T-cell (primary cell): Measurements from ENCODE around the gene DIP2C. TPM values are rescaled to one million over a fixed set of nuclear protein-coding genes. Genes with fewer than 3 reads are reported as not detected.

ENCODE experiments used
- ATAC-seq, 4 experiments: fragments of 200-7000 bp in 3 of 4; fragments of 150-1000 bp in 1 of 4; cut with Tn5 transposase; replicated peaks in 1 of 4; 1 replicate in 3 of 4; 2 replicates in 1 of 4; pipeline ENCODE4 v1.10.0; 2021; ENCODE audit warnings: moderate library complexity in 3 of 4, mild to moderate bottlenecking in 2 of 4, moderate number of reproducible peaks in 1 of 4
- CTCF ChIA-PET, 2 donors: fragments of 300-600 bp; sonication (Branson Sonifier 250); formaldehyde crosslinking; loops; one replicate each; lab custom pipeline; 2022; ENCODE audit warnings: antibody characterized with exemption in 2 of 2; lab: Charles Lee
- POLR2A ChIA-PET, 2 donors: fragments of 300-600 bp; sonication (Branson Sonifier 250); formaldehyde crosslinking; loops; one replicate each; lab custom pipeline; 2022; ENCODE audit warnings: antibody characterized with exemption in 2 of 2; lab: Charles Lee
- DNase-seq, 35 experiments: peaks; one replicate each; pipeline versions ENCODE4 v3.0.0 to v3.0.0-alpha.2; 2013 to 2023
- H3K27ac ChIP-seq: one replicate; pipeline ENCODE4 v1.5.1; 2013; ENCODE audit warnings: low read length
- H3K27me3 ChIP-seq, 2 experiments: replicated peaks in 1 of 2; 1 replicate in 1 of 2; 2 replicates in 1 of 2; pipeline versions ENCODE4 v1.6.1 to v1.7.0; 2013; ENCODE audit warnings: low read length in 1 of 2, mixed read lengths in 1 of 2; ENCODE audit not compliant: control insufficient read depth in 2 of 2, insufficient read depth in 2 of 2; ENCODE audit errors: extremely low read depth in 1 of 2
- H3K36me3 ChIP-seq, 2 donors: 1 replicate in 1 of 2; 2 replicates in 1 of 2; pipeline versions ENCODE4 v1.6.1 to v1.7.0; 2013; ENCODE audit warnings: low read length in 1 of 2; ENCODE audit not compliant: control insufficient read depth in 2 of 2, insufficient read depth in 1 of 2; ENCODE audit errors: extremely low read depth in 1 of 2
- H3K4me1 ChIP-seq, 2 experiments: 1 replicate in 1 of 2; 2 replicates in 1 of 2; pipeline versions ENCODE4 v1.6.1 to v1.7.0; 2013; ENCODE audit warnings: low read length in 2 of 2, mixed read lengths in 1 of 2; ENCODE audit not compliant: insufficient read depth in 2 of 2, control insufficient read depth in 1 of 2; ENCODE audit errors: extremely low read depth in 1 of 2
- H3K4me3 ChIP-seq, 2 donors: 1 replicate in 1 of 2; 2 replicates in 1 of 2; pipeline versions ENCODE4 v1.5.1 to v1.7.0; 2013; ENCODE audit warnings: mild to moderate bottlenecking in 2 of 2, low read length in 1 of 2, moderate library complexity in 1 of 2; ENCODE audit not compliant: control insufficient read depth in 1 of 2; ENCODE audit errors: extremely low read depth in 1 of 2
- H3K9me3 ChIP-seq: 2 replicates; pipeline ENCODE4 v1.7.0; 2013
- H3K27ac Mint-ChIP-seq, 2 donors: one replicate each; pipeline ENCODE4 v1.8.0; 2020 to 2021; ENCODE audit warnings: mild to moderate bottlenecking in 2 of 2, mixed read lengths in 2 of 2
- H3K27me3 Mint-ChIP-seq, 2 donors: one replicate each; pipeline ENCODE4 v1.8.0; 2021 to 2022; ENCODE audit warnings: mixed read lengths in 2 of 2
- H3K36me3 Mint-ChIP-seq: one replicate; pipeline ENCODE4 v1.8.0; 2021; ENCODE audit warnings: mixed read lengths
- H3K4me1 Mint-ChIP-seq, 3 donors: one replicate each; pipeline ENCODE4 v1.8.0; 2020 to 2022; ENCODE audit warnings: mixed read lengths in 3 of 3, mild to moderate bottlenecking in 1 of 3
- H3K4me3 Mint-ChIP-seq, 3 donors: one replicate each; pipeline ENCODE4 v1.8.0; 2020 to 2022; ENCODE audit warnings: mild to moderate bottlenecking in 3 of 3, mixed read lengths in 3 of 3, moderate library complexity in 3 of 3
- H3K9me3 Mint-ChIP-seq, 3 donors: one replicate each; pipeline ENCODE4 v1.8.0; 2020 to 2022; ENCODE audit warnings: mixed read lengths in 3 of 3
- WGBS: methylation state at CpG from one replicate; pipeline ENCODE4 v1.1.5; 2013; ENCODE audit warnings: missing lambda C conversion rate; ENCODE audit not compliant: insufficient coverage; 5-methylcytosine and 5-hydroxymethylcytosine counted together
- total RNA-seq, 35 experiments: library from RNA in 6 of 35; stranded (reverse) in 6 of 35; fragments of 120-200 nt in 1 of 35; gene quantifications; one replicate each; pipeline versions ENCODE4 v1.2.1 to v1.2.4 and lab custom pipeline; 2013 to 2026

Gene DIP2C
- total RNA-seq, 5 donors from 2014 or later (not counting 1 experiment from before 2014, with no cell fraction given): 2.7 to 7.4 (median 4.5) TPM

GRCh38 chr10:605632-606325 is 83.7 kb downstream of the DIP2C start:
- DNase-seq: no peak
- no peak overlapping the region for H3K27ac ChIP-seq
- Mint-ChIP-seq H3K4me1 (peaks cover 0 to 6% (median 3%) of the 10 kb centered on the region in 3 donors), H3K9me3 (no peaks in the 10 kb centered on the region), H3K27me3 (peaks cover 4 to 13% of the 10 kb centered on the region in 2 donors), H3K4me3 (no peak overlapping the region), H3K27ac (no peak overlapping the region), H3K36me3 (no peaks in the 10 kb centered on the region)
- H3K4me3 ChIP-seq: no peak overlapping the region
- H3K36me3 ChIP-seq: no peaks in the 10 kb centered on the region
- H3K9me3 ChIP-seq: no peaks in the 10 kb centered on the region
- H3K4me1 ChIP-seq: no peaks in the 10 kb centered on the region
- H3K27me3 ChIP-seq: peaks cover 2 to 23% of the 10 kb centered on the region in 2 experiments
- ChIA-PET POLR2A (no interaction called here), CTCF (no interaction called here)
- ATAC-seq: no peak
- 69% methylated on average over 21 of the region's 25 CpGs for WGBS

- 81% methylated on average over 18 of the region's 21 CpGs for WGBS
- ATAC-seq: no peak
Measured at GRCh38 chr10:604716-605631, 84.5 kb downstream of the DIP2C start.

GRCh38 chr10:603745-604144 is 85.7 kb downstream of the DIP2C start:
- no peaks in the 10 kb centered on the region for H3K36me3 Mint-ChIP-seq
- H3K27ac Mint-ChIP-seq: no peak overlapping the region
- Histone ChIP-seq H3K4me3 (no peak overlapping the region), H3K9me3 (no peaks in the 10 kb centered on the region), H3K27ac (no peak overlapping the region), H3K36me3 (no peaks in the 10 kb centered on the region), H3K4me1 (no peaks in the 10 kb centered on the region), H3K27me3 (peaks cover 2 to 33% of the 10 kb centered on the region in 2 experiments)
- peaks cover 0 to 2% (median 2%) of the 10 kb centered on the region in 3 donors for H3K4me1 Mint-ChIP-seq
- ChIA-PET POLR2A (no interaction called here), CTCF (interaction anchor here in 1 of 2 donors (0.7 kb wide), 1 partner anchor 19 kb away, joined by 3 read pairs; no protein-coding TSS in a partner anchor)
- WGBS: 73% methylated on average over 5 of the region's 6 CpGs
- peaks cover 4 to 19% of the 10 kb centered on the region in 2 donors for H3K27me3 Mint-ChIP-seq
- H3K9me3 Mint-ChIP-seq: no peaks in the 10 kb centered on the region
- ATAC-seq (no peak), DNase-seq (no peak)
- no peak overlapping the region for H3K4me3 Mint-ChIP-seq

More at GRCh38 chr10:604716-605631, 84.5 kb downstream of the DIP2C start:
- POLR2A ChIA-PET: no interaction called here
- no peak overlapping the region for H3K4me3 ChIP-seq
- Mint-ChIP-seq H3K4me3 (no peak overlapping the region), H3K9me3 (no peaks in the 10 kb centered on the region), H3K27me3 (peaks cover 4 to 13% of the 10 kb centered on the region in 2 donors), H3K36me3 (no peaks in the 10 kb centered on the region), H3K4me1 (peaks cover 0 to 6% (median 3%) of the 10 kb centered on the region in 3 donors), H3K27ac (no peak overlapping the region)
- H3K4me1 ChIP-seq: no peaks in the 10 kb centered on the region
- H3K27ac ChIP-seq: no peak overlapping the region
- H3K9me3 ChIP-seq: no peaks in the 10 kb centered on the region
- no peaks in the 10 kb centered on the region for H3K36me3 ChIP-seq
- CTCF ChIA-PET: no interaction called here
- no peak for DNase-seq
- peaks cover 2 to 28% of the 10 kb centered on the region in 2 experiments for H3K27me3 ChIP-seq

GRCh38 chr10:602391-603005 is 87.0 kb downstream of the DIP2C start:
- Mint-ChIP-seq H3K9me3 (no peaks in the 10 kb centered on the region), H3K27me3 (peaks cover 4 to 24% of the 10 kb centered on the region in 2 donors), H3K4me1 (no peaks in the 10 kb centered on the region), H3K36me3 (no peaks in the 10 kb centered on the region), H3K27ac (no peak overlapping the region), H3K4me3 (no peak overlapping the region)
- WGBS: 87% methylated on average over 12 of the region's 18 CpGs
- H3K27ac ChIP-seq: no peak overlapping the region
- CTCF ChIA-PET: no interaction called here
- no peaks in the 10 kb centered on the region for H3K9me3 ChIP-seq
- POLR2A ChIA-PET: no interaction called here
- no peak for ATAC-seq
- no peak overlapping the region for H3K4me3 ChIP-seq
- no peaks in the 10 kb centered on the region for H3K4me1 ChIP-seq
- no peak for DNase-seq
- no peaks in the 10 kb centered on the region for H3K36me3 ChIP-seq
- H3K27me3 ChIP-seq: peaks cover 2 to 33% of the 10 kb centered on the region in 2 experiments

GRCh38 chr10:601660-601963 is 87.9 kb downstream of the DIP2C start:
- Mint-ChIP-seq H3K27me3 (peaks cover 4 to 24% of the 10 kb centered on the region in 2 donors), H3K27ac (no peak overlapping the region)
- CTCF ChIA-PET: no interaction called here

GRCh38 chr10:600876-601659 is 88.4 kb downstream of the DIP2C start:
- Mint-ChIP-seq H3K27ac (no peak overlapping the region), H3K36me3 (no peaks in the 10 kb centered on the region), H3K4me1 (no peaks in the 10 kb centered on the region), H3K9me3 (no peaks in the 10 kb centered on the region), H3K4me3 (no peak overlapping the region), H3K27me3 (peaks cover 4 to 24% of the 10 kb centered on the region in 2 donors)
- H3K4me3 ChIP-seq: no peak overlapping the region
- ATAC-seq (no peak), DNase-seq (no peak)
- H3K27ac ChIP-seq: no peak overlapping the region
- 76% methylated on average over 5 of the region's 11 CpGs for WGBS
- peaks cover 2 to 33% of the 10 kb centered on the region in 2 experiments for H3K27me3 ChIP-seq
- no peaks in the 10 kb centered on the region for H3K36me3 ChIP-seq
- ChIA-PET POLR2A (no interaction called here), CTCF (no interaction called here)
- no peaks in the 10 kb centered on the region for H3K4me1 ChIP-seq
- no peaks in the 10 kb centered on the region for H3K9me3 ChIP-seq

More at GRCh38 chr10:601660-601963, 87.9 kb downstream of the DIP2C start:
- Mint-ChIP-seq H3K36me3 (no peaks in the 10 kb centered on the region), H3K9me3 (no peaks in the 10 kb centered on the region), H3K4me1 (no peaks in the 10 kb centered on the region), H3K4me3 (no peak overlapping the region)
- DNase-seq: no peak
- POLR2A ChIA-PET: no interaction called here
- H3K4me3 ChIP-seq: no peak overlapping the region
- no peak for ATAC-seq
- WGBS: 44% methylated on average over 8 of the region's 12 CpGs
- peaks cover 2 to 33% of the 10 kb centered on the region in 2 experiments for H3K27me3 ChIP-seq
- H3K36me3 ChIP-seq: no peaks in the 10 kb centered on the region
- H3K27ac ChIP-seq: no peak overlapping the region
- no peaks in the 10 kb centered on the region for H3K9me3 ChIP-seq
- H3K4me1 ChIP-seq: no peaks in the 10 kb centered on the region
